SK-N-SH treated with all-trans-retinoic acid at 6 μM for 48 hours (cell line): ENCODE measurements around the gene WIPI1.

ENCODE experiments used
- ATAC-seq: fragments of 200-7000 bp; cut with Tn5 transposase; 3 replicates; pipeline ENCODE4 v1.9.1; 2020; ENCODE audit warnings: mild to moderate bottlenecking, moderate library complexity
- ARNTL ChIP-seq: fragments of 450-650 bp; formaldehyde crosslinking; IDR thresholded peaks from 2 replicates; pipeline ENCODE4 v1.5.0; 2020; ENCODE audit warnings: low read depth, mild to moderate bottlenecking, moderate library complexity, borderline replicate concordance
- BACH2 ChIP-seq: fragments of 250-450 bp; sonication (Bioruptor Pico); IDR thresholded peaks from 2 replicates; pipeline ENCODE4 v1.9.0; 2021; ENCODE audit warnings: mild to moderate bottlenecking, borderline replicate concordance
- CSDC2 ChIP-seq: fragments of 250-450 bp; sonication (Bioruptor Pico); IDR thresholded peaks from 2 replicates; pipeline ENCODE4 v1.5.0; 2020; ENCODE audit warnings: mild to moderate bottlenecking, moderate library complexity
- CSRNP3 ChIP-seq: fragments of 250-450 bp; sonication (Bioruptor Pico); IDR thresholded peaks from 2 replicates; pipeline ENCODE4 v1.5.1; 2021; ENCODE audit warnings: mild to moderate bottlenecking, moderate library complexity
- ESRRG ChIP-seq: fragments of 250-450 bp; sonication (Bioruptor Pico); IDR thresholded peaks from 2 replicates; pipeline ENCODE4 v1.6.1; 2021; ENCODE audit warnings: mild to moderate bottlenecking
- OSR1 ChIP-seq: fragments of 250-450 bp; sonication (Bioruptor Pico); IDR thresholded peaks from 2 replicates; pipeline ENCODE4 v1.8.0; 2022; ENCODE audit warnings: moderate library complexity, mild to moderate bottlenecking, inconsistent platforms
- RARB ChIP-seq: fragments of 250-450 bp; sonication (Bioruptor Pico); IDR thresholded peaks from 2 replicates; pipeline ENCODE4 v1.8.0; 2021; ENCODE audit warnings: mild to moderate bottlenecking, moderate library complexity
- TCF4 ChIP-seq: fragments of 250-450 bp; sonication (Bioruptor Pico); IDR thresholded peaks from 2 replicates; pipeline ENCODE4 v1.8.0; 2021; ENCODE audit warnings: mild to moderate bottlenecking, moderate library complexity, borderline replicate concordance
- ZC3H10 ChIP-seq: fragments of 250-450 bp; sonication (Bioruptor Pico); IDR thresholded peaks from 2 replicates; pipeline ENCODE4 v1.5.1; 2021; ENCODE audit warnings: mild to moderate bottlenecking, moderate library complexity
- ZFP30 ChIP-seq: fragments of 450-650 bp; formaldehyde crosslinking; IDR thresholded peaks from 2 replicates; pipeline ENCODE4 v1.5.0; 2022; ENCODE audit warnings: mild to moderate bottlenecking, moderate library complexity
- ZNF70 ChIP-seq: fragments of 450-650 bp; formaldehyde crosslinking; IDR thresholded peaks from 2 replicates; pipeline ENCODE4 v1.5.0; 2020; ENCODE audit warnings: mild to moderate bottlenecking, moderate library complexity
- ZNF8 ChIP-seq: fragments of 450-650 bp; formaldehyde crosslinking; IDR thresholded peaks from 2 replicates; pipeline ENCODE4 v1.5.0; 2020; ENCODE audit warnings: mild to moderate bottlenecking, moderate library complexity
- TF ChIP-seq, protein P1 (sequence below): fragments of 250-450 bp; sonication (Bioruptor Pico); IDR thresholded peaks from 2 replicates; pipeline ENCODE4 v1.8.0; 2020; ENCODE audit warnings: mild to moderate bottlenecking, moderate library complexity, borderline replicate concordance
- TF ChIP-seq, protein P2 (sequence below): fragments of 250-450 bp; sonication (Bioruptor Pico); IDR thresholded peaks from 2 replicates; pipeline ENCODE4 v1.8.0; 2021; ENCODE audit warnings: low read depth, mild to moderate bottlenecking, moderate library complexity, borderline replicate concordance
- TF ChIP-seq, protein P3 (sequence below): fragments of 250-450 bp; sonication (Bioruptor Pico); IDR thresholded peaks from 2 replicates; pipeline ENCODE4 v1.5.0; 2020; ENCODE audit warnings: mild to moderate bottlenecking, moderate library complexity
- TF ChIP-seq, protein P4 (sequence below): fragments of 250-450 bp; sonication (Bioruptor Pico); IDR thresholded peaks from 2 replicates; pipeline ENCODE4 v1.5.1; 2020; ENCODE audit warnings: low read depth, mild to moderate bottlenecking, moderate library complexity

Gene WIPI1

DNA sequence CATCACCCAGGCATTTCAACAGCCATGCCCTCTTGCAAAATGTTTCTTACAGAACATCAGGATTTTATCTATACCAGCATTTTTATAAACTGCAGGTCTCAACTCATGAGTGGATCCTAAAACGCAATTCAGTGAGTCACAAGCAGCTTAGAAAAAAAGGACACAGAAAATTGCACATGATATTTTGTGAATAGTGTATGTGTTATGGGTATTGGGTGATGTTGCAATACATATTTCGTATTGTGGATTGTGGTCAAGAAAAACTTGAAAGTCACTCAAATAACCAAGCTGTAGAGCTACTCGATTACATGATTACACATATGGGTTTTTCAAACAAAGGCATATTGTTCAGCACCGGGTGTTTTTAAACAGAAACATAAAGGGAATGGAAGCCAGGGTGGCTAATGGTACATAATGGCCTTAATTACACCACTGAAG is 1.4 kb downstream of the WIPI1 start:
- ATAC-seq = no peak
- TF ChIP-seq ZFP30 (CRISPR knock-in tag) = no peak
- TF ChIP-seq, protein P1, sequence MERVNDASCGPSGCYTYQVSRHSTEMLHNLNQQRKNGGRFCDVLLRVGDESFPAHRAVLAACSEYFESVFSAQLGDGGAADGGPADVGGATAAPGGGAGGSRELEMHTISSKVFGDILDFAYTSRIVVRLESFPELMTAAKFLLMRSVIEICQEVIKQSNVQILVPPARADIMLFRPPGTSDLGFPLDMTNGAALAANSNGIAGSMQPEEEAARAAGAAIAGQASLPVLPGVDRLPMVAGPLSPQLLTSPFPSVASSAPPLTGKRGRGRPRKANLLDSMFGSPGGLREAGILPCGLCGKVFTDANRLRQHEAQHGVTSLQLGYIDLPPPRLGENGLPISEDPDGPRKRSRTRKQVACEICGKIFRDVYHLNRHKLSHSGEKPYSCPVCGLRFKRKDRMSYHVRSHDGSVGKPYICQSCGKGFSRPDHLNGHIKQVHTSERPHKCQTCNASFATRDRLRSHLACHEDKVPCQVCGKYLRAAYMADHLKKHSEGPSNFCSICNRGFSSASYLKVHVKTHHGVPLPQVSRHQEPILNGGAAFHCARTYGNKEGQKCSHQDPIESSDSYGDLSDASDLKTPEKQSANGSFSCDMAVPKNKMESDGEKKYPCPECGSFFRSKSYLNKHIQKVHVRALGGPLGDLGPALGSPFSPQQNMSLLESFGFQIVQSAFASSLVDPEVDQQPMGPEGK (CRISPR knock-in tag) = no peak
- TF ChIP-seq, all 23 proteins: peak for 0

DNA sequence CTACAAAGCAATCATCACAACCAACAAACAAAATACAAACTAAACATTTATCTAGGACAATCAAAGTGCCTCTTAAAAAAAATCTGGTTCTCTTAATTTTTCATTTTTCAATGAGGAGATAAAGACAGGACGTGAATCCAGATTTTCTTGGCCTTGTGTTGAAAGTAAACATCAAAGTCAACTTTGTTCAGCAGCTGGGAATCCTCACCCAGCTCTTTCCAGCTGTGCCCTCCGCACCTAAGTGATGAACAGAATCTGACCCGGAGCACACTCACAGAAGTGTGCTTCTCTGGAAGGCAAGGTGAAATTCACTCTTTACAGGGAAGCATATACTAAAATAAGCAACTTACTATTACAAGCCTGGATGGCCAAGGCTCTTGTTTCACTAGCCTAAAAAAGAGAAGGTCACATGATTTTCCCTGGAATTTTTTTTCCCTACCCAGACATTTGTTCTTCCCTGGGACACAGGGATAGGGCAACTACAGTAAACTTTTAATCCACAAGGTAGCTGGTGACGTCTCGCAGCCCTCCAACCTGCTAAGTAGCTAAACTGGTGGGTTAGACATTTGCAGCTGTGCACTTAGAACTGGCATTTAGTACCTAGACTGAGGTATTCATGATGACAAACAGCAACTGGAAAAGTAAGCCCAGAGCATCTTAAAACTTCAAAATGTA is 3.2 kb downstream of the WIPI1 start:
- no peak for ATAC-seq
- no peak for TF ChIP-seq ESRRG (CRISPR knock-in tag)
- no peak for TF ChIP-seq RARB
- TF ChIP-seq ZFP30 (CRISPR knock-in tag) = no peak
- TF ChIP-seq BACH2 (CRISPR knock-in tag) = no peak
- no peak for TF ChIP-seq ZC3H10 (CRISPR knock-in tag)
- TF ChIP-seq ZNF70 = no peak

DNA sequence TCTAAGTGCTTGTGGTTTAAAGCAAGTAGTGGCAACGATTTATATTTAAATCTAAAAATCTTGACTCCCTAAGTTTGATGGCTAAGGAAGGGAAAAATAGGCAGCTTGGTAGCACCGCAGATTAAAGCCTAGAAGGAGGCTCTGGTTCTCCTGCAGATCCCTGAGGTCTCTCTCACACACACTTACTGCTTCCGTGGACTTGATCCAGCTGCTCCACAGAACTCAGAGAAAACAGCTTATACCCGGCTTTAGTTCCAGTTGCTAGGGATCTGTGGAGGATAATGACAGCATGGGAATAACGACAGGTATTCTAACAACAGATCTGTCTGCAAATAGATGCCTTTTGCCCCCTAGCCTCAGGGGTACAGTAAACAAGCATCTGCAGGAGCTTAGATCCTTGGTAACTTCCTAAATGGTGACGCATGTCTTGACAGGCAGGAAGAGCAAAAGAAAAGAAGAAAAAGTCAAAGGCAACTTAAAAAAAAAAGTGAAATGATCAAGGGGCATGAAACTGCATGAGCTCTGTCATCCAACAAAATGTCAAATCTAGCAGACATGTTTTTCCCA is 4.5 kb downstream of the WIPI1 start:
- ATAC-seq = no peak
- TF ChIP-seq BACH2 (CRISPR knock-in tag) = no peak
- TF ChIP-seq OSR1 (CRISPR knock-in tag) = no peak
- TF ChIP-seq, protein P1 (CRISPR knock-in tag) = no peak
- no peak for TF ChIP-seq ZNF70
- no peak for TF ChIP-seq RARB
- TF ChIP-seq ZNF8 (CRISPR knock-in tag) = no peak
- no peak for TF ChIP-seq CSRNP3 (CRISPR knock-in tag)
- TF ChIP-seq ARNTL (CRISPR knock-in tag) = no peak
- TF ChIP-seq, protein P2, sequence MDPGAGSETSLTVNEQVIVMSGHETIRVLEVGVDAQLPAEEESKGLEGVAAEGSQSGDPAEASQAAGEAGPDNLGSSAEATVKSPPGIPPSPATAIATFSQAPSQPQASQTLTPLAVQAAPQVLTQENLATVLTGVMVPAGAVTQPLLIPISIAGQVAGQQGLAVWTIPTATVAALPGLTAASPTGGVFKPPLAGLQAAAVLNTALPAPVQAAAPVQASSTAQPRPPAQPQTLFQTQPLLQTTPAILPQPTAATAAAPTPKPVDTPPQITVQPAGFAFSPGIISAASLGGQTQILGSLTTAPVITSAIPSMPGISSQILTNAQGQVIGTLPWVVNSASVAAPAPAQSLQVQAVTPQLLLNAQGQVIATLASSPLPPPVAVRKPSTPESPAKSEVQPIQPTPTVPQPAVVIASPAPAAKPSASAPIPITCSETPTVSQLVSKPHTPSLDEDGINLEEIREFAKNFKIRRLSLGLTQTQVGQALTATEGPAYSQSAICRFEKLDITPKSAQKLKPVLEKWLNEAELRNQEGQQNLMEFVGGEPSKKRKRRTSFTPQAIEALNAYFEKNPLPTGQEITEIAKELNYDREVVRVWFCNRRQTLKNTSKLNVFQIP (CRISPR knock-in tag) = no peak
- no peak for TF ChIP-seq ESRRG (CRISPR knock-in tag)
- no peak for TF ChIP-seq TCF4 (CRISPR knock-in tag)
- TF ChIP-seq CSDC2 = no peak
- TF ChIP-seq, protein P3, sequence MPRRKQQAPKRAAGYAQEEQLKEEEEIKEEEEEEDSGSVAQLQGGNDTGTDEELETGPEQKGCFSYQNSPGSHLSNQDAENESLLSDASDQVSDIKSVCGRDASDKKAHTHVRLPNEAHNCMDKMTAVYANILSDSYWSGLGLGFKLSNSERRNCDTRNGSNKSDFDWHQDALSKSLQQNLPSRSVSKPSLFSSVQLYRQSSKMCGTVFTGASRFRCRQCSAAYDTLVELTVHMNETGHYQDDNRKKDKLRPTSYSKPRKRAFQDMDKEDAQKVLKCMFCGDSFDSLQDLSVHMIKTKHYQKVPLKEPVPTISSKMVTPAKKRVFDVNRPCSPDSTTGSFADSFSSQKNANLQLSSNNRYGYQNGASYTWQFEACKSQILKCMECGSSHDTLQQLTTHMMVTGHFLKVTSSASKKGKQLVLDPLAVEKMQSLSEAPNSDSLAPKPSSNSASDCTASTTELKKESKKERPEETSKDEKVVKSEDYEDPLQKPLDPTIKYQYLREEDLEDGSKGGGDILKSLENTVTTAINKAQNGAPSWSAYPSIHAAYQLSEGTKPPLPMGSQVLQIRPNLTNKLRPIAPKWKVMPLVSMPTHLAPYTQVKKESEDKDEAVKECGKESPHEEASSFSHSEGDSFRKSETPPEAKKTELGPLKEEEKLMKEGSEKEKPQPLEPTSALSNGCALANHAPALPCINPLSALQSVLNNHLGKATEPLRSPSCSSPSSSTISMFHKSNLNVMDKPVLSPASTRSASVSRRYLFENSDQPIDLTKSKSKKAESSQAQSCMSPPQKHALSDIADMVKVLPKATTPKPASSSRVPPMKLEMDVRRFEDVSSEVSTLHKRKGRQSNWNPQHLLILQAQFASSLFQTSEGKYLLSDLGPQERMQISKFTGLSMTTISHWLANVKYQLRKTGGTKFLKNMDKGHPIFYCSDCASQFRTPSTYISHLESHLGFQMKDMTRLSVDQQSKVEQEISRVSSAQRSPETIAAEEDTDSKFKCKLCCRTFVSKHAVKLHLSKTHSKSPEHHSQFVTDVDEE = no peak
- TF ChIP-seq, protein P4, sequence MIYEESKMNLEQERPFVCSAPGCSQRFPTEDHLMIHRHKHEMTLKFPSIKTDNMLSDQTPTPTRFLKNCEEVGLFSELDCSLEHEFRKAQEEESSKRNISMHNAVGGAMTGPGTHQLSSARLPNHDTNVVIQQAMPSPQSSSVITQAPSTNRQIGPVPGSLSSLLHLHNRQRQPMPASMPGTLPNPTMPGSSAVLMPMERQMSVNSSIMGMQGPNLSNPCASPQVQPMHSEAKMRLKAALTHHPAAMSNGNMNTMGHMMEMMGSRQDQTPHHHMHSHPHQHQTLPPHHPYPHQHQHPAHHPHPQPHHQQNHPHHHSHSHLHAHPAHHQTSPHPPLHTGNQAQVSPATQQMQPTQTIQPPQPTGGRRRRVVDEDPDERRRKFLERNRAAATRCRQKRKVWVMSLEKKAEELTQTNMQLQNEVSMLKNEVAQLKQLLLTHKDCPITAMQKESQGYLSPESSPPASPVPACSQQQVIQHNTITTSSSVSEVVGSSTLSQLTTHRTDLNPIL (CRISPR knock-in tag) = no peak
- TF ChIP-seq ZFP30 (CRISPR knock-in tag) = no peak
